Stimulated activated CD4-positive, alpha-beta T cell treated with anti-CD3 and anti-CD28 coated beads, Interleukin-2, amount 100 ng/mL, for 24 hours (primary cell): ENCODE results near the gene FXYD5.

Source experiments
- DNase-seq, 2 donors: peaks; one replicate each; pipeline ENCODE4 v3.0.0-alpha.2; 2020

The FXYD5 gene

GRCh38 chr19:35154525-35155406 lies at the start of gene FXYD5:
TSS of gene FXYD5 (plus strand) at chr19:35154735. CDS start at chr19:35155551, 816 bp downstream.
- DNase-seq, result peak; percentile 85 to 87

GRCh38 chr19:35105047-35105410 lies 49.5 kb upstream of the FXYD5 start:
- no peak for DNase-seq

GRCh38 chr19:35105411-35106290 lies 48.9 kb upstream of the FXYD5 start:
- no peak for DNase-seq

GRCh38 chr19:35106291-35106583 lies 48.3 kb upstream of the FXYD5 start:
- DNase-seq, result no peak

- DNase-seq, result no peak
Measured at GRCh38 chr19:35106898-35107541, 47.5 kb upstream of the FXYD5 start.

- peak in 1 of 2 donors; percentile 14 for DNase-seq
Measured at GRCh38 chr19:35107545-35107944, 47.0 kb upstream of the FXYD5 start.

- no peak for DNase-seq
Measured at GRCh38 chr19:35108730-35109129, 45.8 kb upstream of the FXYD5 start.

- no peak for DNase-seq
Measured at GRCh38 chr19:35109395-35110112, 45.0 kb upstream of the FXYD5 start.

- DNase-seq, result no peak
Measured at GRCh38 chr19:35110974-35111373, 43.6 kb upstream of the FXYD5 start.

GRCh38 chr19:35112995-35113688 lies 41.4 kb upstream of the FXYD5 start:
- no peak for DNase-seq

GRCh38 chr19:35114353-35115176 lies 40.0 kb upstream of the FXYD5 start:
- DNase-seq, result peak; percentile 77 to 81

GRCh38 chr19:35115177-35115951 lies 39.2 kb upstream of the FXYD5 start, which contains the start of gene FXYD3:
TSS of gene FXYD3 (plus strand) at chr19:35115823. CDS start at chr19:35119377, 3,554 bp downstream.
- DNase-seq, result no peak

- no peak for DNase-seq
Measured at GRCh38 chr19:35116072-35116801, 38.3 kb upstream of the FXYD5 start.

GRCh38 chr19:35117116-35117515 lies 37.4 kb upstream of the FXYD5 start:
- no peak for DNase-seq

GRCh38 chr19:35117799-35118198 lies 36.7 kb upstream of the FXYD5 start:
- DNase-seq, result no peak

GRCh38 chr19:35118268-35119020 lies 36.1 kb upstream of the FXYD5 start:
- no peak for DNase-seq

GRCh38 chr19:35119091-35119490 lies 35.4 kb upstream of the FXYD5 start:
- no peak for DNase-seq

GRCh38 chr19:35119578-35120155 lies 34.9 kb upstream of the FXYD5 start:
- DNase-seq, result no peak
